NCI-H226 (cell line): ENCODE data around the gene LRP10.
A peak's percentile ranks its signal among the peaks of the same experiment; 100 is the strongest.
"Not testable (repeated sequence)": the region's sequence is repeated elsewhere in the genome, so short reads cannot be mapped to it uniquely, and the experiment has no call there.

Experiments used
- DNase-seq: peaks from one replicate; pipeline ENCODE4 v3.0.0-alpha.2; 2015

LRP10 gene

DNA sequence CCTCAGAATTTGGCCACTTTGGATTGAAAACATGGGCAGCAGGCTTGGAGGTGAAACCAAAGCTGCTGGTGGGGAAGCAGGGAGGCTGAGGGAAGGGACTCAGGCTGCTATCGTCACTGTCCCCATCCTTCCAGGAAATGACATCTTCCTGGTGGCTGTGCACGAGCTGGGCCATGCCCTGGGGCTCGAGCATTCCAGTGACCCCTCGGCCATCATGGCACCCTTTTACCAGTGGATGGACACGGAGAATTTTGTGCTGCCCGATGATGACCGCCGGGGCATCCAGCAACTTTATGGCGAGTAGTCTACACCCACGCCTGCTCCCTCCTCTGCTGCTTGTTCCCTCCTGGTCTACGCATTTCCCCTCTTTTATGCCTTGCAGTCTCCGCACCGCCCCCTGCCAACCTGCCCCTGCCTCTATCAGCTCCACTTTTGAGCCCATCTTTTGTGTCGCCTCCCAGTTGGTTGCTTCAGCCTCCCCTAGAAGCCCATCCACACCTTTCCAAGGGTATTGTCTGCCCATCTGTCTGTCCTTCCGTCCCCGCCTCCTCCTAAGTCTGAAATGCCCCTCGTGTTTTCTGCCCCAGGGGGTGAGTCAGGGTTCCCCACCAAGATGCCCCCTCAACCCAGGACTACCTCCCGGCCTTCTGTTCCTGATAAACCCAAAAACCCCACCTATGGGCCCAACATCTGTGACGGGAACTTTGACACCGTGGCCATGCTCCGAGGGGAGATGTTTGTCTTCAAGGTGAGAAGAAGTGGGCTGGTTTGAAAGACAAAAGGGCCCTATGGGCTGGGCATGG is 28.2 kb upstream of the LRP10 start:
- no peak for DNase-seq

DNA sequence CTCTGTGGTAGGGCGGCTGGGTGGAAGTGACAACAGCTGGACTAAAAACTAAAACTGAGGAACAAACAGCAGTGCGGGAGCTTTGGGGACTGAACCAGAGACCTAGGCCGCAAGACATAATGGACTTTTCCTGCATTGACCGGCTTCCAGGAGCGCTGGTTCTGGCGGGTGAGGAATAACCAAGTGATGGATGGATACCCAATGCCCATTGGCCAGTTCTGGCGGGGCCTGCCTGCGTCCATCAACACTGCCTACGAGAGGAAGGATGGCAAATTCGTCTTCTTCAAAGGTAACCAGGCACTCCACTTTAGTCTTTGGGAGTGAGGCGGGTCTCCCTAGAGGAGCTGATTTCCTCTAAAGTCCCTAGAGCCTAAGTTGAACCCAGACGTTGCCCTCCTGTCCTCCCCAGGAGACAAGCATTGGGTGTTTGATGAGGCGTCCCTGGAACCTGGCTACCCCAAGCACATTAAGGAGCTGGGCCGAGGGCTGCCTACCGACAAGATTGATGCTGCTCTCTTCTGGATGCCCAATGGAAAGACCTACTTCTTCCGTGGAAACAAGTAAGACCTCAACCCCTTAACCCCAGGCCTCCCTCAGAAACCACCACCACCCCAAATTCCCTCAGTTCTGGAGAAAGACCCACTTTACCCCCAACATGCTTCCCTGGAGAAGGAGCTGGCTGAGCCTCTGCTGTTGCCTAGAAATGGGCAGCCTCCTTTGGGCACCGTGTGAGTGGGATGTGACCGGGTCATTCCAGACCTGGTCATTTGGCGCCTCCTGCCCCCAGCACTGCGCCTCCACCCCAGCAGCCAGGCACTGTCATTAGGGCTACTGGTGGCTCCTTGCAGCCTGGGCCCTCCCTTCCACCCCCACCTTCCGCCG is 27.1 kb upstream of the LRP10 start:
- DNase-seq = no peak

DNA sequence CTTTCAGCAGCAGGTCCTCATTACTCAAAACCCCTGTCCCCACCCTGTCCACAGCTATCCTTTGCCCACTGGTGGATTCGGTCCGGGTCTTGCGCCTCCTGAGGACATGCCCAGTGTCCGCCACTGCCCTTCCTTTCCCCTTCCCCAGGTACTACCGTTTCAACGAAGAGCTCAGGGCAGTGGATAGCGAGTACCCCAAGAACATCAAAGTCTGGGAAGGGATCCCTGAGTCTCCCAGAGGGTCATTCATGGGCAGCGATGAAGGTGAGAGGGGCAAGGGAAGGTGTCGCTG is 26.5 kb upstream of the LRP10 start:
- no peak for DNase-seq

- DNase-seq = no peak
These were observed 25.5 kb upstream of the LRP10 start for GRCh38 chr14:22845821-22846625.

DNA sequence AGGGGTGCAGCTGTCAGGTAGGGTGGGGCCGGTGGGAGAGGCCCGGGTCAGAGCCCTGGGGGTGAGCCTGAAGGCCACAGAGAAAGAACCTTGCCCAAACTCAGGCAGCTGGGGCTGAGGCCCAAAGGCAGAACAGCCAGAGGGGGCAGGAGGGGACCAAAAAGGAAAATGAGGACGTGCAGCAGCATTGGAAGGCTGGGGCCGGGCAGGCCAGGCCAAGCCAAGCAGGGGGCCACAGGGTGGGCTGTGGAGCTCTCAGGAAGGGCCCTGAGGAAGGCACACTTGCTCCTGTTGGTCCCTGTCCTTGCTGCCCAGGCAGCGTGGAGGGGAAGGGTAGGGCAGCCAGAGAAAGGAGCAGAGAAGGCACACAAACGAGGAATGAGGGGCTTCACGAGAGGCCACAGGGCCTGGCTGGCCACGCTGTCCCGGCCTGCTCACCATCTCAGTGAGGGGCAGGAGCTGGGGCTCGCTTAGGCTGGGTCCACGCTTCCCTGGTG is 24.7 kb upstream of the LRP10 start:
- no peak for DNase-seq

DNA sequence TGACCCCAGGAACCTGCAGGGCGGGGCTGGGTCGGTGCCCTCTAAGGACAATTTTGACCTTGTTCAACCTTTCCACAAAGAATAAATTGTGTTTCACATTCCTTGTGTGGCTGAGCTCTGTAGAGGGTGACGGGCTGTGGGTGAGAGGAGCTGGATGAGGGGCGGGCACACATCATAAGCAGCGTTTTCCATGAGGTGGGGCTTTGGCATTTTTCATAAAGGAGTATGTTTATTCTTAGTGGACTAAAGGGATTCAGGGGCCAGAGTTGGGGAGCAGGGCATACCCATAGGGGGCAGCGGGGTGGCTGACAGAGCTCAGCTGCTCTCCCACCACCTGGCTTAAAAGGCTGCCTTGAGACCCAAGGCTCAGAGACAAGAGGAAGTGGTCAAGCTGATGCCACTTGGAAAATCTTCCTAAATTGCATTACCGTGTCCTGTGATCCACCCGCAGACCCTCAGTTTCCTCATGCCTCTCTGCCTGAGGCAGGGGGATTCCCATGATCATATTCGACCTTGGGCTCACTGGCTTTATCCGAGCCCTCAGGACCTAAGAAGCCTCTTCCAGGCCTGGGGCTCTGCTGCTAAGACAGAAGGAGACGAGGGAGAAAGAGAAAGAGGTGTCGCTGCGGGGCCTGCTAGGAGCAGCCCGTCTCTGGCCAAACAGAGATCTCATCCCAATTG is 23.7 kb upstream of the LRP10 start:
- no peak for DNase-seq

- peak; percentile 34 for DNase-seq
These were observed 23.0 kb upstream of the LRP10 start for GRCh38 chr14:22848351-22849164.

DNA sequence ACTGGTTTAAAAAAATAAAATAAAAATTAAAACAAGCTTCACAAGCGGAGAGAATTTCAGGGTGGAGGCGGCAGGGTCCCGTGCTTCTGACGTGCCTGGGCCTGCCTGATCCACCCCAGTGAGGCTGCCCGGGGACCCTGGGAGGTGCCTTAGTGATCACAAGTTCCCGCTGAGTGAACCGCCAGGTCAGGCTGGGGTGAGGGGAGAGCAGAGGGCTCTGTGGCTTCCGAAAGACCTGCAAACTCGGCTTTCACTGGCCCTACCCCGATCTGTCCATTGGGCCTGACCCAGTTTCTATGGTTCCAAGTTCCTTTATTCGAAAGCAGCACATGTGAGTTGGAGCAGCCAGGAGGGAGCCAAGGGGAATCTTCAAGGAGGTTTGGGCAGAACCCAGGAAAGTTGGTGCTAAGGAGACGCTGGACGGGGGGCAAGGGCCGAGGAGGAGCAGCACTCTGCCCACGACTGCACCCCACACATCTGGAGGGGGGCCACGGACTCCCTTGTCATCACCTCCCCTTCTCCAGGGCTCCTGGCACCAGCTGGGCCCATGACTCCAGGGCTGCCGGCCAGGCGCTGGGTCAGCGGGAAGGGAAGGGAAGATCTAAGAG is 22.2 kb upstream of the LRP10 start:
- no peak for DNase-seq

DNA sequence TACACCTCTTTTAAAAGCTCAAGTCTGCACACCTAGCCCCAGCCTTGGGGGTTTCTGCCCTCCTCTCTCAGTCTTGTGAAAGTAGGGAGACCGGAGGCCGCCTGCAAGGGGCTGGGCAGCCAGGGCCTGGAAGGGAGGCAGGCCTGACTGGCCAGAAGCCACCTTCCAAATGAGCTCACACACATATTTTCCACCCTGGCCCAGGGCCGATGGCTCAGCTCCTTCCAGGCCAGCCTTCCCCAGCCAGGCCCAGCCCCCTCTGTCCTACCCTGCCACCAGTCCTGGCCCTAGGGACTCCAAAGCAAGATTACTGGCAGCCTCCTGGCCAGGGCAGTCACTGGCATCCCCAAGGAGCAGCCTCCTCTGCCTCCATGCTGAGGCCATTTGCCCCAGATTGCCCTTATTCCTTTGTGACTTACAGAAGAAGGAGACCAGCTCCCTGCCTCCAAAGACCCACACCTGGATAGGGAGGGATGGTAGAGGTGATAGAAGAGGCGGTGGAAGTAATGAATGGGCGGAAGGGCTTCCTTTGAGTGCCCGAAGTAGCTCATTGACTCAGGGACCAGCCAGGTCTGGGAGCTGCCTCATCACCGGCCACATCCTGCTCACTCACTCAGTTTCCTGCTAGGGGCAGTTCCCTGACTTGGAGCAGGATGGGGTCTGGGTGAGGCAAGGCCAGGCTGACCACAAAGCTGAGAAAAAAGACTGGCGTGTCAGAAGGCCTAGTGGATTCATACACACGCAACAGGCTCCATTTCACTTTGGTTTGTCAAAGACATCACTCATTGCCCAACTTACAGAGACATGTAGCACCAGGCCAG is 20.4 kb upstream of the LRP10 start:
- DNase-seq = peak; percentile 94

DNA sequence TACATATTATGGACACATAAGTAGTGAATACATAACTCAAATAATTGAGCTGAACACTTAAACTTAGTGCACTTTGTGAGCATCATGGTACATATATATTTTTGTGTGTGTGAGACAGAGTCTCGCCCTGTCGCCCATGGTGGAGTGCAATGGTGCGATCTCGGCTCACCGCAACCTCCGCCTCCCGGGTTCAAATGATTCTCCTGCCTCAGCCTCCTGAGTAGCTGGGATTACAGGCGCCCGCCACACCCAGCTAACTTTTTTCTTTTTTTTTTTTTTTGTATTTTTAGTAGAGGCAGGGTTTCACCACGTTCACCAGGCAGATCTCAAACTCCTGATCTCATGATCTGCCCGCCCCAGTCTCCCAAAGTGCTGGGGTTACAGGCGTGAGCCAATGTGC is 19.4 kb upstream of the LRP10 start:
- not testable (repeated sequence) for DNase-seq

DNA sequence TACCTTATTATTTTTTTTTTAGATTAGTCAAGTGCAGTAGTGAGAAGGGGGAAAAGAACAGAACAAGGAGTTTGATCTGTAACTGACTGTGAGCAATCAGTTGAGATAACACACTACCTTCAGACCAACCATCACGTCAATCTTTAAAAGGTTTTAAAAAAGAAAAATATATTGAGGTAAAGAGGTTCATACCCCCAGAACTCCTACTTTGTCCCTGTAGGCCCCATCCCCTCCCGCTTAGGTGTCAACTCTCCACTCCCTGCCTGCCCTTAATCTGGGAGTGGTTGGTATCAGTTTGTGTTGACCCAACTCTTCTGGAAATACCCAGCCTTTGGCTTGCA is 19.0 kb upstream of the LRP10 start:
- DNase-seq = no peak

GRCh38 chr14:22852940-22853767 is 18.4 kb upstream of the LRP10 start:
- peak; percentile 70 for DNase-seq

DNA sequence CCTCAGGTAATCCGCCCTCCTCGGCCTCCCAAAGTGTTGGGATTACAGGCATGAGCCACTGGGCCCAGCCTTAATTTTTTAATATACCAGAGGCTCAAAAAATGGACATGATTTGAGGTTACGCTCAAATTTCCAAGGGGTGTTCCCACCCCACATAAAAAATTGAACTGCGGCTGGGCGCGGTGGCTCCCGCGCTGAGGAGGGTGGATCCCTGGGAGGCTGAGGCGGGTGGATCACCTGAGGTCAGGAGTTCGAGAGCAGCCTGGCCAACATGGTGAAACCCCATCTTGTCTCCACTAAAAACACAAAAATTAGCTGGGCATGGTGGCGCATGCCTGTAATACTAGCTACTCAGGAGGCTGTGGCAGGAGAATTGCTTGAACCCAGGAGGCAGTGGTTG is 17.2 kb upstream of the LRP10 start:
- not testable (repeated sequence) for DNase-seq

DNA sequence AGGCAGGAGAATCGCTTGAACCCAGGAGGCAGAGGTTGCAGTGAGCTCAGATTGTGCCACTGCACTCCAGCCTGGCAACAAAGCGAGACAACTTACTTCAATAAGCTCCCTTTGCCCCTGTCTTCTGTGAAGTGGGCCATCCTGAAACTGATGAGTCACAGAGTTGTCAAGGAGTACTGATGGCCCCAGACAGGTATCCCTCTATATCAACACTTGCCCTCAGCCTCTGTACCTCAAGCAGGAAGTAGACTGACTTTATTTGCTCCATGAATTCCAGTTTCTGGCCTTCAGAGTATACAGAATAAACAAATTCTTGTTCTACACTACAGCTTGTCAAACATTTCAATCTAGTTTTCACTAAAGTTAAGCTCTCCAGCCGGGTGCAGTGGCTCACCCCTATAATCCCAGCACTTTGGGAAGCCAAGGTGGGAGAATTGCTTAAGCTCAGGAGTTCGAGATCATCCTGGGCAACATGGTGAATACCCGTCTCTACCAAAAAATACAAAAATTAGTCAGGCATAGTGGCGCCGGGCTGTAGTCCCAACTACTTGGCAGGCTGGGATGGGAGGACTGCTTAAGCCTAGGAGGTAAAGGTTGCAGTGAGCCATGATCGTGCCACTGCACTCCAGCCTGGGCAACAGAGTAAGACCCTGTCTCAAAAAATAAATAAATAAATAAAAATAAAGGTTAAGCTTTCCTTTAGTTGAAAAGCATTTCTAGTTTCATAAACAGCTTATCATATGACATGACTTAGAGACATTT is 16.4 kb upstream of the LRP10 start:
- no peak for DNase-seq

DNA sequence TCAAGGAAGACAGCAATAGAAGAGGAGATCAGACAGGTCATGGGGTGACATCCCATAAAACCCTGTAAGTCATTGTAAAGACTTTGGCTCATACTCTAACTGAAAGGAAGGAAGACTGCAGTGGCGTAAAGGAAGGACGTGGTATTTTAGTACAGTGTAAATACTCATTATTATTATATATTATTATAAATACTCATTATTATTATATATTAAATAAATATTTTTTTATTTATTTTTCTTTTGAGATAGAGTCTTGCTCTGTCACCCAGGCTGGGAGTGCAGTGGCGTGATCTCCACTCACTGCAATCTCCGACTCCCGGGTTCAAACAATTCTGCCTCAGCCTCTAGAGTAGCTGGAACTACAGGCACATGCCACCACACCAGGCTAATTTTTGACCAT is 15.1 kb upstream of the LRP10 start:
- no peak for DNase-seq

GRCh38 chr14:22860377-22860776 is 11.2 kb upstream of the LRP10 start:
- not testable (repeated sequence) for DNase-seq

DNA sequence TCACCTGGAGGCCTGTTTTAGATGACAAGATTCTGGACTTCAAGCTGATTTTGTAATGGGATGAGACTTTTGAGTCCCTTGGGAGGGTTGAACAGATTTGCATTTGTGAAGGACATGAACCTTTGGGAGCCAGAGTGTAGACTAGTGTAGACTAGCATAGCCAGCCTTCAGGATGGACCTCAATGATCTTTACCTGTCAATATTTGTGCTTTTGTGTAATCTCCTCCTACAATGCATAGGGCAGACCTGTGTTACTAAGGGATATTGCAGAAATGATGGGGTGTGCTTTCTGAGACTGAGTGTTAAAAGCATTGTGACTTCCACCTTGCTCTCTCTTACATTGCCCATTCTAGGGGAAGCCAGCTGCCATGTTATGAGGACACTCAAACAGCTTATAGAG is 9.9 kb upstream of the LRP10 start:
- DNase-seq = no peak

GRCh38 chr14:22864979-22865378 is 6.6 kb upstream of the LRP10 start:
- DNase-seq = no peak
